IPS-NIHi11 (cell line): Measurements from ENCODE around the gene MAP4K4.

Source experiments
- DNase-seq: peaks from one replicate; pipeline ENCODE4 v3.0.0; 2012; ENCODE audit warnings: mixed read lengths, low spot score

MAP4K4 gene

GRCh38 chr2:101841679-101842327 is 144.3 kb downstream of the MAP4K4 start:
- DNase-seq: no peak

GRCh38 chr2:101842471-101842870 is 145.0 kb downstream of the MAP4K4 start:
- DNase-seq: no peak

- DNase-seq: no peak
These were observed 145.5 kb downstream of the MAP4K4 start for GRCh38 chr2:101843048-101843447.

GRCh38 chr2:101843471-101843870 is 146.0 kb downstream of the MAP4K4 start:
- DNase-seq: no peak

GRCh38 chr2:101844055-101844635 is 146.6 kb downstream of the MAP4K4 start:
- no peak for DNase-seq

- no peak for DNase-seq
These were observed 149.5 kb downstream of the MAP4K4 start for GRCh38 chr2:101846973-101847372.

GRCh38 chr2:101847661-101848339 is 150.3 kb downstream of the MAP4K4 start:
- DNase-seq: no peak

GRCh38 chr2:101848769-101849410 is 151.4 kb downstream of the MAP4K4 start:
- DNase-seq: no peak

GRCh38 chr2:101850450-101850849 is 152.9 kb downstream of the MAP4K4 start:
- DNase-seq: no peak

GRCh38 chr2:101850991-101851390 is 153.5 kb downstream of the MAP4K4 start:
- no peak for DNase-seq

- DNase-seq: no peak
These were observed 155.3 kb downstream of the MAP4K4 start for GRCh38 chr2:101852824-101853223.

- no peak for DNase-seq
These were observed 157.4 kb downstream of the MAP4K4 start for GRCh38 chr2:101854877-101855276.

GRCh38 chr2:101855776-101856175 is 158.3 kb downstream of the MAP4K4 start:
- no peak for DNase-seq

GRCh38 chr2:101858246-101858645 is 160.7 kb downstream of the MAP4K4 start:
- no peak for DNase-seq

- DNase-seq: no peak
These were observed 161.4 kb downstream of the MAP4K4 start for GRCh38 chr2:101858910-101859309.

- DNase-seq: no peak
These were observed 162.1 kb downstream of the MAP4K4 start for GRCh38 chr2:101859604-101860003.

- no peak for DNase-seq
These were observed 162.7 kb downstream of the MAP4K4 start for GRCh38 chr2:101860157-101860556.

- no peak for DNase-seq
These were observed 163.3 kb downstream of the MAP4K4 start for GRCh38 chr2:101860782-101861181.

GRCh38 chr2:101861382-101861781 is 163.9 kb downstream of the MAP4K4 start:
- DNase-seq: no peak

- no peak for DNase-seq
These were observed 166.0 kb downstream of the MAP4K4 start for GRCh38 chr2:101863534-101863933.

- no peak for DNase-seq
These were observed 166.9 kb downstream of the MAP4K4 start for GRCh38 chr2:101864426-101864825.

GRCh38 chr2:101868525-101868924 is 171.0 kb downstream of the MAP4K4 start:
- DNase-seq: no peak

- DNase-seq: no peak
These were observed 172.0 kb downstream of the MAP4K4 start for GRCh38 chr2:101869527-101869926.
